ENCODE data around the gene POLR2L. TPM values are rescaled to one million over a fixed set of nuclear protein-coding genes. Genes with fewer than 3 reads are reported as not detected.

Gene POLR2L
- total RNA-seq, 4 donors from 2014 or later: 71.7 to 140 (median 110) TPM

- H3K36me3 ChIP-seq: peaks cover 0 to 66% (median 0%) of the 10 kb centered on the region in 3 donors
- DNase-seq (ENCODE audit: low spot score in 2 of 2): no peak
- no peaks in the 10 kb centered on the region for H3K4me1 ChIP-seq
- no peak for TF ChIP-seq POLR2A (IDR thresholded peaks at IDR 0.05)
- no peak for TF ChIP-seq EP300 (IDR thresholded peaks at IDR 0.05)
- TF ChIP-seq CTCF (IDR thresholded peaks at IDR 0.05): no peak
- no peaks in the 10 kb centered on the region for H3K9me3 ChIP-seq
- H3K27ac ChIP-seq: no peak overlapping the region
- H3K27me3 ChIP-seq: no peaks in the 10 kb centered on the region
- 75 to 77% methylated on average over 12 of the region's 12 CpGs for WGBS, 2 donors
- H3K4me3 ChIP-seq: no peak overlapping the region
Measured at GRCh38 chr11:873706-874105, 31.4 kb upstream of the POLR2L start.

GRCh38 chr11:872799-873198 is 30.5 kb upstream of the POLR2L start:
- no peak for TF ChIP-seq POLR2A (IDR thresholded peaks at IDR 0.05)
- TF ChIP-seq EP300 (IDR thresholded peaks at IDR 0.05): no peak
- TF ChIP-seq CTCF (IDR thresholded peaks at IDR 0.05): no peak
- no peak overlapping the region for H3K4me3 ChIP-seq
- no peaks in the 10 kb centered on the region for H3K9me3 ChIP-seq
- no peak overlapping the region for H3K27ac ChIP-seq
- H3K36me3 ChIP-seq: peaks cover 0 to 66% (median 0%) of the 10 kb centered on the region in 3 donors
- no peaks in the 10 kb centered on the region for H3K27me3 ChIP-seq
- 80 to 91% methylated on average over 7 to 9 of the region's 9 CpGs for WGBS, 2 donors
- DNase-seq (ENCODE audit: low spot score in 2 of 2): no peak
- no peaks in the 10 kb centered on the region for H3K4me1 ChIP-seq

- Histone ChIP-seq H3K4me3 (no peak overlapping the region), H3K27me3 (no peaks in the 10 kb centered on the region), H3K27ac (no peak overlapping the region), H3K9me3 (no peaks in the 10 kb centered on the region), H3K36me3 (peaks cover 0 to 64% (median 0%) of the 10 kb centered on the region in 3 donors), H3K4me1 (no peaks in the 10 kb centered on the region)
- DNase-seq (ENCODE audit: low spot score in 2 of 2): no peak
- whole genome bisulfite sequencing, 2 donors: 78 to 82% methylated on average over 7 to 9 of the region's 9 CpGs
- no peak for TF ChIP-seq CTCF (IDR thresholded peaks at IDR 0.05)
- TF ChIP-seq EP300 (IDR thresholded peaks at IDR 0.05): no peak
- no peak for TF ChIP-seq POLR2A (IDR thresholded peaks at IDR 0.05)
Measured at GRCh38 chr11:871472-871871, 29.1 kb upstream of the POLR2L start.

- H3K4me1 ChIP-seq: no peaks in the 10 kb centered on the region
- DNase-seq (ENCODE audit: low spot score in 2 of 2): no peak
- H3K9me3 ChIP-seq: no peaks in the 10 kb centered on the region
- WGBS, 2 donors: 50 to 75% methylated on average over 2 to 8 of the region's 8 CpGs
- peaks cover 0 to 65% (median 0%) of the 10 kb centered on the region in 3 donors for H3K36me3 ChIP-seq
- H3K27me3 ChIP-seq: no peaks in the 10 kb centered on the region
- H3K4me3 ChIP-seq: no peak overlapping the region
- no peak overlapping the region for H3K27ac ChIP-seq
- no peak for TF ChIP-seq EP300 (IDR thresholded peaks at IDR 0.05)
- no peak for TF ChIP-seq CTCF (IDR thresholded peaks at IDR 0.05)
- no peak for TF ChIP-seq POLR2A (IDR thresholded peaks at IDR 0.05)
Measured at GRCh38 chr11:870418-870817, 28.1 kb upstream of the POLR2L start.

- 56 to 58% methylated on average over 2 to 5 of the region's 8 CpGs for WGBS, 2 donors
Measured at GRCh38 chr11:870127-870413, 27.7 kb upstream of the POLR2L start.

More at GRCh38 chr11:870127-870413, 27.7 kb upstream of the POLR2L start:
- Histone ChIP-seq H3K27me3 (no peaks in the 10 kb centered on the region), H3K4me3 (no peak overlapping the region), H3K4me1 (no peaks in the 10 kb centered on the region), H3K36me3 (peaks cover 0 to 65% (median 0%) of the 10 kb centered on the region in 3 donors), H3K9me3 (no peaks in the 10 kb centered on the region), H3K27ac (no peak overlapping the region)
- no peak for DNase-seq (ENCODE audit: low spot score in 2 of 2)
- no peak for TF ChIP-seq CTCF (IDR thresholded peaks at IDR 0.05)
- TF ChIP-seq EP300 (IDR thresholded peaks at IDR 0.05): peak in 1 of 2 donors; percentile 13
- no peak for TF ChIP-seq POLR2A (IDR thresholded peaks at IDR 0.05)
